Measurements from ENCODE around the gene SPG7.

The SPG7 gene

GRCh38 chr16:89476811-89477261 lies 31.4 kb upstream of the SPG7 start:
- no peak overlapping the region for H3K4me3 ChIP-seq (ENCODE audit: low read depth, low read length)
- in situ Hi-C loops (cut with HindIII; ENCODE audit: low sequenced_read_pairs), result no loop called here

GRCh38 chr16:89478576-89479221 lies 29.5 kb upstream of the SPG7 start:
- TF ChIP-seq, protein P1, sequence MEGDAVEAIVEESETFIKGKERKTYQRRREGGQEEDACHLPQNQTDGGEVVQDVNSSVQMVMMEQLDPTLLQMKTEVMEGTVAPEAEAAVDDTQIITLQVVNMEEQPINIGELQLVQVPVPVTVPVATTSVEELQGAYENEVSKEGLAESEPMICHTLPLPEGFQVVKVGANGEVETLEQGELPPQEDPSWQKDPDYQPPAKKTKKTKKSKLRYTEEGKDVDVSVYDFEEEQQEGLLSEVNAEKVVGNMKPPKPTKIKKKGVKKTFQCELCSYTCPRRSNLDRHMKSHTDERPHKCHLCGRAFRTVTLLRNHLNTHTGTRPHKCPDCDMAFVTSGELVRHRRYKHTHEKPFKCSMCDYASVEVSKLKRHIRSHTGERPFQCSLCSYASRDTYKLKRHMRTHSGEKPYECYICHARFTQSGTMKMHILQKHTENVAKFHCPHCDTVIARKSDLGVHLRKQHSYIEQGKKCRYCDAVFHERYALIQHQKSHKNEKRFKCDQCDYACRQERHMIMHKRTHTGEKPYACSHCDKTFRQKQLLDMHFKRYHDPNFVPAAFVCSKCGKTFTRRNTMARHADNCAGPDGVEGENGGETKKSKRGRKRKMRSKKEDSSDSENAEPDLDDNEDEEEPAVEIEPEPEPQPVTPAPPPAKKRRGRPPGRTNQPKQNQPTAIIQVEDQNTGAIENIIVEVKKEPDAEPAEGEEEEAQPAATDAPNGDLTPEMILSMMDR (IDR thresholded peaks at IDR 0.05; ENCODE audit: low read depth, low read length), result no peak
- H3K4me3 ChIP-seq (ENCODE audit: low read depth, low read length), result no peak overlapping the region
- in situ Hi-C loops (cut with HindIII; ENCODE audit: low sequenced_read_pairs), result no loop called here
- DNase-seq (ENCODE audit: low read depth, low spot score), result no peak

More at GRCh38 chr16:89476811-89477261, 31.4 kb upstream of the SPG7 start:
- no peak for DNase-seq (ENCODE audit: low read depth, low spot score)
- TF ChIP-seq, protein P1 (IDR thresholded peaks at IDR 0.05; ENCODE audit: low read depth, low read length), result no peak

DNA sequence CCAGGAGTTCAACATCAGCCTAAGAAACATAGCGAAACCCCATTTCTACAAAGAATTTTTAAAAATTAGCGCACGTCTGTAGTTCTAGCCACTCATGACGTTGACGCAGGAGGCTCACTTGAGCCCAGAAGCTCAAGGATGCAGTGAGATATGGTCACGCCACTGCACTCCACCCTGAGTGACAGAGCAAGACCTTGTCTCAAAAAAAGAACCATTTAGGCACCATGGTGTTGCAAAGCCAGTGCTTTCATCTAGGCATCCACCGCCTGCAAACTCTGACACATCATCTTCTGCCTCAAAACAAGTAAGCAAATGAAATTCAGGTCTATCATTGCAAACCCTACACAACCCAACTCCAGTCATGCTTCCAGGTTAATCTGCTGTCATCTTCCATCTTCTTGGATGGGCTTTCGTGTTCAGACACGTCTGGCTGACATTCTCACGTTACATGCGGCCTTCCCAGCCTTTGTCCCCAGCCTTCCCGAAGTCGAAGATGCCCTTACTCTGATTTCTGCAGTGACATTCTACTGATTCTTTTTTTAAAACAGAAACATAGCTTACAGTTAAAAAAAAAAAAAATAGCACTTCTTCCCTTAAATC lies 26.7 kb upstream of the SPG7 start:
- no peak overlapping the region for H3K4me3 ChIP-seq (ENCODE audit: low read depth, low read length)
- in situ Hi-C loops (cut with HindIII; ENCODE audit: low sequenced_read_pairs), result no loop called here
- TF ChIP-seq, protein P1 (IDR thresholded peaks at IDR 0.05; ENCODE audit: low read depth, low read length), result no peak
- DNase-seq (ENCODE audit: low read depth, low spot score), result no peak

GRCh38 chr16:89482150-89482816 lies 25.9 kb upstream of the SPG7 start:
- H3K4me3 ChIP-seq (ENCODE audit: low read depth, low read length), result no peak overlapping the region
- in situ Hi-C loops (cut with HindIII; ENCODE audit: low sequenced_read_pairs), result no loop called here
- TF ChIP-seq, protein P1 (IDR thresholded peaks at IDR 0.05; ENCODE audit: low read depth, low read length), result no peak
- no peak for DNase-seq (ENCODE audit: low read depth, low spot score)

DNA sequence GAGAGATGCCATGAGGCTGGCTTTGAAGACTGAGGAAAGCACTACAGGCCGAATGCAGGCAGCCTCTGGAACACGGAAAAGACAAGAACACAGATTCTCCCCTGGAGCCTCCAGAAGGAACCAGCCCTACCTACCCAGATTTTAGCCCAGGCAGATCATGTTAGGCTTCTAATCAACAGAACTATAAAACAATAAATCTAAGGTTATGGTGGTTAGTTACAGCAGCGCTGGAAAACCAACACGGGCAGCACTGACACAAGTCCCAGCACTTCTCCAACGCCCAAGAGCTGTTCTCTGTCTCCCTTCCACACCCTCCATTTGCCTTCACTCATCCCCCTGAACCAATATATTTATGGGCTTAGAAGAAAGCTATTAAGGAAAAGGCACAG lies 25.4 kb upstream of the SPG7 start:
- in situ Hi-C loops (cut with HindIII; ENCODE audit: low sequenced_read_pairs), result no loop called here
- TF ChIP-seq, protein P1 (IDR thresholded peaks at IDR 0.05; ENCODE audit: low read depth, low read length), result no peak
- DNase-seq (ENCODE audit: low read depth, low spot score), result no peak
- H3K4me3 ChIP-seq (ENCODE audit: low read depth, low read length), result no peak overlapping the region

DNA sequence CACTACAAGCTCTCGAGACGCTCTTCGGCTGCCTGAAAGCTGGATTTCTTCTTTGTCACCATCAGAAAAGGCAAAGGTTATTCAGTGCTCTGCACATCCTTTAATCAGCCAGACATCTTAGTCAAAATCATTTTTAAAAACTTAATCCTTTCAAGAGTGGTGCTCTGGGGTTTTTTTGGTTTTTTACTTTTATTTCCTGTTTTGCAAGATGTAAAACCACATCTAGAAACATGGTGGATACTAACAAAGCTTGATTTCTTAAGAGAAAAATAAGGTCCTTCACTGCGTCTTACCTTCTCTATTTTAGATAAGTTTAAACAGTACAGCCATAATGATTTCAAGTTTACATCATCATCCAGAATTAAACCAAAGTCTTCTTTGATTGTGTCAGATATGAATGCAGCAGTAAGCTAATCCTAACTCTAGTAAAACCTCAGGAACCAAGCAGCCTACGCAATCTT lies 24.1 kb upstream of the SPG7 start:
- TF ChIP-seq, protein P1 (IDR thresholded peaks at IDR 0.05; ENCODE audit: low read depth, low read length), result no peak
- H3K4me3 ChIP-seq (ENCODE audit: low read depth, low read length), result no peak overlapping the region
- DNase-seq (ENCODE audit: low read depth, low spot score), result no peak
- in situ Hi-C loops (cut with HindIII; ENCODE audit: low sequenced_read_pairs), result no loop called here

All from astrocyte of the spinal cord (primary cell).